ENCODE data around the gene RNF114. TPM values are rescaled to one million over a fixed set of nuclear protein-coding genes. Genes with fewer than 3 reads are reported as not detected.

Gene RNF114
- total and polyA plus RNA-seq, 10 of the 15 experiments (the other 5 are each of a cell fraction or from before 2014, with no cell fraction given): 28.0 to 82.3 (median 47.2) TPM

- TF ChIP-seq E2F4 (IDR thresholded peaks at IDR 0.05; ENCODE audit: low read depth, low read length) (no peak), NR2F1 (conservative IDR thresholded peaks at IDR 0.05) (no peak; the same call in 1 of the 2 replicates), HCFC1 (IDR thresholded peaks at IDR 0.05; ENCODE audit: low read length) (no peak), CUX1 (IDR thresholded peaks at IDR 0.05; ENCODE audit: insufficient replicate concordance, low read depth, low read length) (no peak), GATAD2B (conservative IDR thresholded peaks at IDR 0.05; ENCODE audit: low read depth) (peak; percentile 73), EZH2 (IDR thresholded peaks at IDR 0.05; ENCODE audit: borderline replicate concordance, control insufficient read depth, low read depth, low read length) (no peak), RFX5 (IDR thresholded peaks at IDR 0.05; ENCODE audit: low read depth, low read length) (no peak), SREBF1 (IDR thresholded peaks at IDR 0.05; ENCODE audit: low read length) (no peak), YBX1 (IDR thresholded peaks at IDR 0.05) (no peak), E2F8 (IDR thresholded peaks at IDR 0.05; ENCODE audit: low read depth, partially characterized antibody) (no peak), TAF1 (IDR thresholded peaks at IDR 0.05; ENCODE audit: borderline replicate concordance, low read depth, low read length) (no peak), CBX3 (IDR thresholded peaks at IDR 0.05; ENCODE audit: borderline replicate concordance, low read depth) (no peak), STAT1 (conservative IDR thresholded peaks at IDR 0.05) (no peak), ATF2 (IDR thresholded peaks at IDR 0.05; ENCODE audit: low read length) (no peak), RAD51 (IDR thresholded peaks at IDR 0.05) (no peak), HDAC2 (IDR thresholded peaks at IDR 0.05) (no peak), TCF7 (IDR thresholded peaks at IDR 0.05; ENCODE audit: borderline replicate concordance) (no peak), SIX5 (IDR thresholded peaks at IDR 0.05; ENCODE audit: low read depth, low read length, severe bottlenecking) (no peak), SKIL (IDR thresholded peaks at IDR 0.05; ENCODE audit: low read depth, poor library complexity, severe bottlenecking) (peak; percentile 48)
Observed at GRCh38 chr20:49999329-49999728, 63.1 kb downstream of the RNF114 start (continued).

Data from GM12878 (cell line).